SK-N-SH (cell line): ENCODE results near the gene DPF3. TPM values are rescaled to one million over a fixed set of nuclear protein-coding genes. Genes with fewer than 3 reads are reported as not detected.

Source experiments
- CTCF ChIA-PET: fragments of 300-600, 350-600 bp; formaldehyde crosslinking; extraction: SDS; loops from one replicate; lab custom pipeline; 2021; lab: Yijun Ruan, JAX
- POLR2A ChIA-PET: fragments of 350-600 bp; sonication (Branson Sonifier 250); formaldehyde crosslinking; extraction: SDS; loops from one replicate; lab custom pipeline; 2020; ENCODE audit warnings: antibody characterized with exemption, inconsistent platforms; lab: Yijun Ruan, JAX
- DNase-seq: peaks from one replicate; pipeline ENCODE4 v3.0.0; 2012
- H2AFZ ChIP-seq: fragments of 200-600 bp; sonication (generic); 2 replicates; pipeline ENCODE4 v1.8.1; 2016; ENCODE audit warnings: antibody characterized with exemption, mild to moderate bottlenecking, low read depth
- H3F3A ChIP-seq: fragments of 200-600 bp; sonication (generic); replicated peaks from 2 replicates; pipeline ENCODE3; 2016; ENCODE audit warnings: antibody characterized with exemption, mild to moderate bottlenecking; ENCODE audit not compliant: insufficient read depth
- H3K27ac ChIP-seq, 2 experiments: fragments of 200-500 bp in 1 of 2; fragments of 200-600 bp in 1 of 2; sonication (Bioruptor generic) in 1 of 2; sonication (generic), shearing (Covaris generic) in 1 of 2; 2 replicates each; pipeline versions ENCODE4 v1.5.1 to v1.6.1; 2014 to 2016; ENCODE audit warnings: low read depth in 2 of 2, inconsistent platforms in 1 of 2, low read length in 1 of 2, mild to moderate bottlenecking in 1 of 2, mixed read lengths in 1 of 2
- H3K27me3 ChIP-seq: fragments of 200-600 bp; sonication (generic), shearing (Covaris generic); 2 replicates; pipeline ENCODE4 v1.6.1; 2016; ENCODE audit warnings: mixed run types; ENCODE audit not compliant: insufficient read depth
- H3K36me3 ChIP-seq, 2 experiments: fragments of 200-500 bp in 1 of 2; fragments of 200-600 bp in 1 of 2; sonication (Bioruptor generic) in 1 of 2; sonication (generic) in 1 of 2; replicated peaks in 1 of 2; 2 replicates each; pipeline versions ENCODE3 to v1.5.1; 2014 to 2016; ENCODE audit warnings: low read length in 1 of 2, mild to moderate bottlenecking in 1 of 2; ENCODE audit not compliant: insufficient read depth in 2 of 2, control insufficient read depth in 1 of 2
- H3K4me1 ChIP-seq, 2 experiments: fragments of 200-500 bp in 1 of 2; fragments of 200-600 bp in 1 of 2; sonication (Bioruptor generic) in 1 of 2; sonication (generic), shearing (Covaris generic) in 1 of 2; 2 replicates each; pipeline versions ENCODE4 v1.5.1 to v1.6.1; 2014 to 2016; ENCODE audit warnings: low read depth in 1 of 2, low read length in 1 of 2, mixed run types in 1 of 2; ENCODE audit not compliant: insufficient read depth in 2 of 2, control insufficient read depth in 1 of 2
- H3K4me2 ChIP-seq: fragments of 200-600 bp; sonication (generic), shearing (Covaris generic); 2 replicates; pipeline ENCODE4 v1.6.1; 2017; ENCODE audit warnings: mixed run types
- H3K4me3 ChIP-seq, 2 experiments: fragments of 200-500 bp in 1 of 2; fragments of 200-600 bp in 1 of 2; sonication (Bioruptor generic) in 1 of 2; sonication (generic), shearing (Covaris generic) in 1 of 2; 2 replicates each; pipeline versions ENCODE4 v1.5.1 to v1.8.1; 2014 to 2016; ENCODE audit warnings: low read depth in 2 of 2, inconsistent platforms in 1 of 2, low read length in 1 of 2, mild to moderate bottlenecking in 1 of 2, mixed read lengths in 1 of 2, moderate library complexity in 1 of 2
- H3K79me2 ChIP-seq: fragments of 200-600 bp; sonication (generic); 2 replicates; pipeline ENCODE4 v1.8.1; 2017; ENCODE audit warnings: mild to moderate bottlenecking; ENCODE audit not compliant: insufficient read depth
- H3K9ac ChIP-seq: fragments of 200-600 bp; sonication (generic); 2 replicates; pipeline ENCODE4 v1.6.1; 2017; ENCODE audit warnings: mixed run types
- H3K9me2 ChIP-seq: fragments of 200-600 bp; sonication (generic); 2 replicates; pipeline ENCODE4 v1.6.1; 2017; ENCODE audit warnings: mixed run types
- H3K9me3 ChIP-seq: fragments of 200-600 bp; sonication (generic); 2 replicates; pipeline ENCODE4 v1.6.1; 2017; ENCODE audit warnings: mixed run types, mild to moderate bottlenecking, moderate library complexity
- H4K20me1 ChIP-seq: fragments of 200-600 bp; sonication (generic); 2 replicates; pipeline ENCODE4 v1.6.1; 2017; ENCODE audit warnings: mild to moderate bottlenecking, mixed run types; ENCODE audit not compliant: insufficient read depth
- CHD2 ChIP-seq: fragments of 150-350 bp; IDR thresholded peaks from 2 replicates; pipeline ENCODE4 v1.6.1; 2018; ENCODE audit warnings: low read length; ENCODE audit not compliant: partially characterized antibody
- CTCF ChIP-seq: fragments of 200-600 bp; sonication (generic); IDR thresholded peaks from 2 replicates; pipeline ENCODE4 v1.6.1; 2017; ENCODE audit warnings: antibody characterized with exemption, mild to moderate bottlenecking, moderate library complexity
- ELF1 ChIP-seq: IDR thresholded peaks from 2 replicates; pipeline ENCODE4 v1.4.0; 2012
- EP300 ChIP-seq, 2 experiments: IDR thresholded peaks; 2 replicates each; pipeline versions ENCODE4 v1.4.0 to v1.6.1; 2012; ENCODE audit warnings: borderline replicate concordance in 1 of 2, low read depth in 1 of 2, low read length in 1 of 2
- EZH2phosphoT487 ChIP-seq: fragments of 200-600 bp; sonication (generic); IDR thresholded peaks from 2 replicates; pipeline ENCODE4 v1.6.1; 2017; ENCODE audit warnings: low read depth, mixed run types, mild to moderate bottlenecking, antibody characterized with exemption, moderate library complexity, borderline replicate concordance
- FOXM1 ChIP-seq: IDR thresholded peaks from 2 replicates; pipeline ENCODE4 v1.4.0; 2012; ENCODE audit warnings: low read depth, mild to moderate bottlenecking
- GABPA ChIP-seq: IDR thresholded peaks from 2 replicates; pipeline ENCODE4 v1.4.0; 2012; ENCODE audit warnings: low read depth, mild to moderate bottlenecking
- GATA2 ChIP-seq: sonication (generic); formaldehyde crosslinking; IDR thresholded peaks from 2 replicates; pipeline ENCODE4 v1.5.0; 2020; ENCODE audit warnings: mild to moderate bottlenecking, missing genetic modification reagents
- IRF3 ChIP-seq: fragments of 150-350 bp; IDR thresholded peaks from 2 replicates; pipeline ENCODE4 v1.6.1; 2016; ENCODE audit warnings: mild to moderate bottlenecking, low read depth, low read length
- JUND ChIP-seq: IDR thresholded peaks from 2 replicates; pipeline ENCODE4 v1.4.0; 2012
- MAX ChIP-seq: IDR thresholded peaks from 2 replicates; pipeline ENCODE4 v1.4.0; 2012; ENCODE audit warnings: low read depth
- MEF2A ChIP-seq: IDR thresholded peaks from 2 replicates; pipeline ENCODE4 v1.4.0; 2012; ENCODE audit warnings: low read depth, borderline replicate concordance
- MXI1 ChIP-seq: IDR thresholded peaks from 2 replicates; pipeline ENCODE4 v1.6.1; 2012; ENCODE audit warnings: mild to moderate bottlenecking, low read depth, low read length, improper control_type of control experiment
- NFIC ChIP-seq: IDR thresholded peaks from 2 replicates; pipeline ENCODE4 v1.4.0; 2012; ENCODE audit warnings: borderline replicate concordance
- NRF1 ChIP-seq: IDR thresholded peaks from 2 replicates; pipeline ENCODE4 v1.6.1; 2012; ENCODE audit warnings: low read depth, mild to moderate bottlenecking, low read length
- PBX3 ChIP-seq: IDR thresholded peaks from 2 replicates; pipeline ENCODE4; 2012
- RCOR1 ChIP-seq: fragments of 150-350 bp; IDR thresholded peaks from 2 replicates; pipeline ENCODE4 v1.6.1; 2017; ENCODE audit warnings: antibody characterized with exemption, low read length
- RFX5 ChIP-seq: IDR thresholded peaks from 2 replicates; pipeline ENCODE4 v1.6.1; 2012; ENCODE audit warnings: mild to moderate bottlenecking, improper control_type of control experiment, low read length
- RXRA ChIP-seq: IDR thresholded peaks from 2 replicates; pipeline ENCODE4 v1.4.0; 2012; ENCODE audit warnings: low read depth, mild to moderate bottlenecking, borderline replicate concordance
- SIN3A ChIP-seq: IDR thresholded peaks from 2 replicates; pipeline ENCODE4 v1.6.1; 2012; ENCODE audit warnings: low read depth, mild to moderate bottlenecking, low read length, moderate library complexity, borderline replicate concordance
- SMC3 ChIP-seq: IDR thresholded peaks from 2 replicates; pipeline ENCODE4 v1.6.1; 2012; ENCODE audit warnings: low read depth, low read length, improper control_type of control experiment
- TEAD4 ChIP-seq: IDR thresholded peaks from 2 replicates; pipeline ENCODE4 v1.4.0; 2012; ENCODE audit warnings: mild to moderate bottlenecking, borderline replicate concordance; ENCODE audit not compliant: insufficient read depth
- USF1 ChIP-seq: IDR thresholded peaks from 2 replicates; pipeline ENCODE4 v1.4.0; 2012; ENCODE audit warnings: low read depth, borderline replicate concordance
- USF2 ChIP-seq: fragments of 150-350 bp; IDR thresholded peaks from 2 replicates; pipeline ENCODE4 v1.6.1; 2017; ENCODE audit warnings: antibody characterized with exemption, low read length, low read depth, borderline replicate concordance
- YY1 ChIP-seq: IDR thresholded peaks from 2 replicates; pipeline ENCODE4 v1.4.0; 2012; ENCODE audit warnings: low read depth, mild to moderate bottlenecking
- WGBS: methylation state at CpG from one replicate; pipeline ENCODE4 v1.1.6; 2017; ENCODE audit warnings: low lambda C conversion rate; 5-methylcytosine and 5-hydroxymethylcytosine counted together
- polyA plus RNA-seq, 3 experiments: library from polyadenylated mRNA; depleted of rRNA; stranded (reverse); fragments of >200 nt; gene quantifications; 2 replicates each; pipeline ENCODE4 v1.2.3, GENCODE V29; 2012

DPF3 gene
- 2.8 and 4.1 TPM in 2 replicates for polyA plus RNA-seq (2012; rRNA removed)
- 2.4 and 3.2 TPM in 2 replicates for polyA plus RNA-seq (2012; cell fraction: cytosol; rRNA removed)
- polyA plus RNA-seq (2012; cell fraction: nucleus; rRNA removed): 8.7 and 10.2 TPM in 2 replicates

GRCh38 chr14:72893636-72894322, at the start of gene DPF3:
Gene DPF3 (minus strand): TSS chr14:72894101. CDS start chr14:72894088, 13 bp downstream.
- peaks cover 3% of the 10 kb centered on the region for H3F3A ChIP-seq
- H3K4me2 ChIP-seq: peak within 1 kb of the TSS; percentile 95
- no peaks in the 10 kb centered on the region for H3K79me2 ChIP-seq
- H3K9ac ChIP-seq: peak within 1 kb of the TSS; percentile 50; the same call in 1 of the 2 replicates
- H3K4me3 ChIP-seq: peak within 1 kb of the TSS; percentile 80 to 99
- peaks cover 15 to 26% of the 10 kb centered on the region in 2 experiments; a peak in 3 of 4 replicates for H3K4me1 ChIP-seq
- H3K36me3 ChIP-seq: no peaks in the 10 kb centered on the region
- DNase-seq: peak; percentile 95
- peak within 1 kb of the TSS in 1 of 2 experiments; percentile 69; a peak in 1 of 4 replicates for H3K27ac ChIP-seq
- POLR2A ChIA-PET: interaction anchor here (1.1 kb wide), 1 partner anchor 156 kb away, joined by 5 read pairs; no protein-coding TSS in a partner anchor
- H2AFZ ChIP-seq: peak within 1 kb of the TSS; percentile 100
- TF ChIP-seq NRF1 (peak; percentile 45), EP300 (IDR thresholded peaks at IDR 0.05; ENCODE audit: borderline replicate concordance in 1 of 2, low read depth in 1 of 2, low read length in 1 of 2) (no peak), RXRA (no peak), MEF2A (no peak), ELF1 (no peak), YY1 (peak; percentile 87), CTCF (no peak), IRF3 (peak; percentile 22; the same call in 1 of the 2 replicates), NFIC (no peak), USF2 (no peak), GABPA (no peak), EZH2phosphoT487 (no peak), USF1 (no peak), FOXM1 (no peak), JUND (no peak), SIN3A (0 out of 2 replicates have a peak, but pooled peaks have one; percentile 14), MAX (peak; percentile 67), CHD2 (peak; percentile 32), PBX3 (peak; percentile 66), GATA2 (CRISPR knock-in tag) (no peak), RCOR1 (0 out of 2 replicates have a peak, but pooled peaks have one; percentile 36), SMC3 (no peak), RFX5 (peak; percentile 85), TEAD4 (no peak), MXI1 (peak; percentile 77)
- TF ChIP-seq, all 33 proteins: peak for 10
- Histone ChIP-seq H4K20me1 (no peaks in the 10 kb centered on the region), H3K9me3 (no peaks in the 10 kb centered on the region), H3K27me3 (peaks cover 17% of the 10 kb centered on the region), H3K9me2 (no peaks in the 10 kb centered on the region)
- 1% methylated on average over 24 of the region's 54 CpGs for WGBS
- CTCF ChIA-PET: interaction anchor here (0.5 to 7.5 kb wide), 8 partner anchors 9 to 379 kb away, joined by 3 to 70 read pairs (median 4); no protein-coding TSS in a partner anchor
